ENCODE results near the gene ZNF621. TPM values are rescaled to one million over a fixed set of nuclear protein-coding genes. Genes with fewer than 3 reads are reported as not detected.

ZNF621 gene
- total and polyA plus RNA-seq, 2 donors (not counting 1 experiment from before 2014, with no cell fraction given) = 23.1 to 23.3 TPM

DNA sequence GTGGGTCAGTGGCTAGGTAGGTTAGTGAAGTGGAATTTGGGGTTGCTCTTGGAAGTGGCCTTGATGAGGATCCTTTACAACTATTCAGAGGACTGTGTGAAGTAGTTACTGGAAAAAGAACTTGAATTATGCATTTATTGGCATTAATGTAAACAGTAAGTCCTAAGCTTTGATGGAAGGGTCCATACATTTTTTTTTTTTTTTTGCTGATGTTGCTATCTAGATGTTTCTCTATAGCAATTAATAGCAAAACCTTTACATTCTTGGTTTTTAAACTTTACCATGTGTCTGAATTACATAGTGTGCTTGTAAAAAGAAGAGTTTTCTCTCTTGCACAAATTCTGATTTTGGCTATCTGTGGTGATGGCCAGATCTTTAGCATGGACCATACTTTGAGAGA is 9.5 kb downstream of the ZNF621 start:
- Histone ChIP-seq H3K27ac (ENCODE audit: insufficient read depth, low read length) (no peak overlapping the region), H3K36me3 (ENCODE audit: control insufficient read depth, insufficient read depth, low read length) (peaks cover 14% of the 10 kb centered on the region), H3K27me3 (ENCODE audit: control insufficient read depth, insufficient read depth, low read length) (no peaks in the 10 kb centered on the region), H3K79me2 (ENCODE audit: control insufficient read depth, insufficient read depth, low read length) (no peaks in the 10 kb centered on the region), H4K20me1 (ENCODE audit: control insufficient read depth, extremely low read depth, insufficient read depth, low read length) (no peaks in the 10 kb centered on the region), H3K4me2 (ENCODE audit: extremely low read depth, insufficient read depth, low read length) (no peak overlapping the region), H3K9me3 (ENCODE audit: control insufficient read depth, insufficient read depth, low read depth, low read length) (no peaks in the 10 kb centered on the region), H2AFZ (ENCODE audit: low read length) (no peak overlapping the region), H3K4me1 (ENCODE audit: control insufficient read depth, extremely low read depth, insufficient read depth, low read length) (no peaks in the 10 kb centered on the region), H3K4me3 (replicated peaks in 1 of 4; ENCODE audit: control extremely low read depth in 1 of 4, insufficient read depth in 1 of 4, low read depth in 3 of 4, low read length in 4 of 4) (no peak overlapping the region), H3K9ac (ENCODE audit: insufficient read depth, low read length) (no peak overlapping the region)
- TF ChIP-seq, protein P1, sequence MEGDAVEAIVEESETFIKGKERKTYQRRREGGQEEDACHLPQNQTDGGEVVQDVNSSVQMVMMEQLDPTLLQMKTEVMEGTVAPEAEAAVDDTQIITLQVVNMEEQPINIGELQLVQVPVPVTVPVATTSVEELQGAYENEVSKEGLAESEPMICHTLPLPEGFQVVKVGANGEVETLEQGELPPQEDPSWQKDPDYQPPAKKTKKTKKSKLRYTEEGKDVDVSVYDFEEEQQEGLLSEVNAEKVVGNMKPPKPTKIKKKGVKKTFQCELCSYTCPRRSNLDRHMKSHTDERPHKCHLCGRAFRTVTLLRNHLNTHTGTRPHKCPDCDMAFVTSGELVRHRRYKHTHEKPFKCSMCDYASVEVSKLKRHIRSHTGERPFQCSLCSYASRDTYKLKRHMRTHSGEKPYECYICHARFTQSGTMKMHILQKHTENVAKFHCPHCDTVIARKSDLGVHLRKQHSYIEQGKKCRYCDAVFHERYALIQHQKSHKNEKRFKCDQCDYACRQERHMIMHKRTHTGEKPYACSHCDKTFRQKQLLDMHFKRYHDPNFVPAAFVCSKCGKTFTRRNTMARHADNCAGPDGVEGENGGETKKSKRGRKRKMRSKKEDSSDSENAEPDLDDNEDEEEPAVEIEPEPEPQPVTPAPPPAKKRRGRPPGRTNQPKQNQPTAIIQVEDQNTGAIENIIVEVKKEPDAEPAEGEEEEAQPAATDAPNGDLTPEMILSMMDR (conservative IDR thresholded peaks at IDR 0.05 in 1 of 2, IDR thresholded peaks at IDR 0.05 in 1 of 2; ENCODE audit: low read depth in 1 of 2, low read length in 2 of 2) = no peak
- no peak for TF ChIP-seq EZH2 (IDR thresholded peaks at IDR 0.05; ENCODE audit: low read length, missing control alignments)
- DNase-seq (ENCODE audit: low read depth in 2 of 2) = no peak

DNA sequence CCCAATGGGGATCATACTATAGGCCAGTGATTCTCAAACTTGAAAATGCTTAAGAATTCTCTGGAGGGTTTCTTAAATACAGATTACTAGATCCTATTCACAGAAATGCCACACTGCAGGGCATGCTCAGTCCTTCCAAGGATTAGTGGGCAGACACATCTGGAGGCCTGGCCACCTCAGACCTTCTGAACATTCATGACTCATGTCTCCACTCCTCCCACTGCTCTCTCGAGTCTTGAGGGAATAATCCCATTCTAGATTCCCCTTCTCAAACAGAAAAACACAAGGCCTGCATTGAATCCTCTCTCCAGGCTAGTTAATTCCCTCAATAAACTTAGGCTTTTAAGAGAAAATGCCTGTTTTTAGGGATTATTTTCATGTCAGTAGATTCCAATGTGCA is 22.1 kb downstream of the ZNF621 start:
- Histone ChIP-seq H3K36me3 (ENCODE audit: control insufficient read depth, insufficient read depth, low read length) (no peaks in the 10 kb centered on the region), H3K4me1 (ENCODE audit: control insufficient read depth, extremely low read depth, insufficient read depth, low read length) (no peaks in the 10 kb centered on the region), H3K27me3 (ENCODE audit: control insufficient read depth, insufficient read depth, low read length) (no peaks in the 10 kb centered on the region), H4K20me1 (ENCODE audit: control insufficient read depth, extremely low read depth, insufficient read depth, low read length) (no peaks in the 10 kb centered on the region), H2AFZ (ENCODE audit: low read length) (no peak overlapping the region), H3K27ac (ENCODE audit: insufficient read depth, low read length) (no peak overlapping the region), H3K9ac (ENCODE audit: insufficient read depth, low read length) (no peak overlapping the region), H3K4me3 (replicated peaks in 1 of 4; ENCODE audit: control extremely low read depth in 1 of 4, insufficient read depth in 1 of 4, low read depth in 3 of 4, low read length in 4 of 4) (no peak overlapping the region), H3K4me2 (ENCODE audit: extremely low read depth, insufficient read depth, low read length) (no peak overlapping the region), H3K9me3 (ENCODE audit: control insufficient read depth, insufficient read depth, low read depth, low read length) (no peaks in the 10 kb centered on the region), H3K79me2 (ENCODE audit: control insufficient read depth, insufficient read depth, low read length) (no peaks in the 10 kb centered on the region)
- peak; percentile 60 to 70 for DNase-seq (ENCODE audit: low read depth in 2 of 2)
- TF ChIP-seq, protein P1 (conservative IDR thresholded peaks at IDR 0.05 in 1 of 2, IDR thresholded peaks at IDR 0.05 in 1 of 2; ENCODE audit: low read depth in 1 of 2, low read length in 2 of 2) = no peak
- no peak for TF ChIP-seq EZH2 (IDR thresholded peaks at IDR 0.05; ENCODE audit: low read length, missing control alignments)

DNA sequence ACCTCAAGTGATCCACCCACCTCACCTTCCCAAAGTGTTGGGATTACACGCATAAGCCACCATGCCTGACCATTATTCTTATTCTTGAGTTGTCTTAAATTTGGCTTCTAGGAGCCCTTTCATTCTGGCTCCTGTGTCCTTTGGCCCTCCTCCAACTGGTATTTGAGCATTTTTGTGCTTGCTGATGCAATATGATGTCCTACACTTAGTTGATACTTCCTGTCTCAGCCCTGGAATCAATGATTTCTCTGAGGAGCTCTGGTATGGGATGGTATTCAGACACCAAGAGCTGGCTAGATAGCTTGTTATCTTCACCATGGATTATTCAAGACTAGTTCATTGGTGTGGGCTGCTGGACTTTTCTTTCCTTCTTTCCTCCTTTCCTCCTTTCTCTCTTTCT is 25.4 kb downstream of the ZNF621 start:
- H3K9ac ChIP-seq (ENCODE audit: insufficient read depth, low read length) = no peak overlapping the region
- H3K27ac ChIP-seq (ENCODE audit: insufficient read depth, low read length) = no peak overlapping the region
- H3K27me3 ChIP-seq (ENCODE audit: control insufficient read depth, insufficient read depth, low read length) = no peaks in the 10 kb centered on the region
- no peak overlapping the region for H2AFZ ChIP-seq (ENCODE audit: low read length)
- no peaks in the 10 kb centered on the region for H3K4me1 ChIP-seq (ENCODE audit: control insufficient read depth, extremely low read depth, insufficient read depth, low read length)
- H4K20me1 ChIP-seq (ENCODE audit: control insufficient read depth, extremely low read depth, insufficient read depth, low read length) = no peaks in the 10 kb centered on the region
- DNase-seq (ENCODE audit: low read depth in 2 of 2) = peak in 1 of 2 donors; percentile 20
- H3K4me3 ChIP-seq (replicated peaks in 1 of 4; ENCODE audit: control extremely low read depth in 1 of 4, insufficient read depth in 1 of 4, low read depth in 3 of 4, low read length in 4 of 4) = no peak overlapping the region
- no peak for TF ChIP-seq EZH2 (IDR thresholded peaks at IDR 0.05; ENCODE audit: low read length, missing control alignments)
- TF ChIP-seq, protein P1 (conservative IDR thresholded peaks at IDR 0.05 in 1 of 2, IDR thresholded peaks at IDR 0.05 in 1 of 2; ENCODE audit: low read depth in 1 of 2, low read length in 2 of 2) = no peak
- no peaks in the 10 kb centered on the region for H3K36me3 ChIP-seq (ENCODE audit: control insufficient read depth, insufficient read depth, low read length)
- H3K4me2 ChIP-seq (ENCODE audit: extremely low read depth, insufficient read depth, low read length) = no peak overlapping the region
- H3K9me3 ChIP-seq (ENCODE audit: control insufficient read depth, insufficient read depth, low read depth, low read length) = no peaks in the 10 kb centered on the region
- H3K79me2 ChIP-seq (ENCODE audit: control insufficient read depth, insufficient read depth, low read length) = no peaks in the 10 kb centered on the region
